K562 (cell line): ENCODE data around the gene MRPL55. TPM values are rescaled to one million over a fixed set of nuclear protein-coding genes. Genes with fewer than 3 reads are reported as not detected.

ENCODE experiments used
- ATAC-seq: fragments of 200-7000 bp; cut with Tn5 transposase; 3 replicates; pipeline ENCODE4 v1.9.1; 2020; ENCODE audit warnings: moderate library complexity
- BruUV-seq: library from RNA; stranded (reverse); fragments of 400-500 nt; replicated peaks from 2 replicates; lab custom pipeline; 2021; lab: Mats Ljungman, UMichigan
- CTCF ChIA-PET: fragments of 300-600 bp; formaldehyde crosslinking; extraction: SDS; loops from one replicate; lab custom pipeline; 2021; ENCODE audit warnings: low intra/inter-chr PET ratio; lab: Yijun Ruan, JAX
- POLR2A ChIA-PET: fragments of 300-600, 350-650 bp; sonication (Branson Sonifier 250); formaldehyde crosslinking; extraction: SDS; loops from one replicate; lab custom pipeline; 2021; ENCODE audit warnings: antibody characterized with exemption, inconsistent platforms; lab: Yijun Ruan, JAX
- DNase-seq, 4 experiments: peaks; one replicate each; pipeline versions ENCODE4 v3.0.0 to v3.0.0-alpha.2; 2011 to 2018; ENCODE audit warnings: low spot score in 3 of 4, mixed read lengths in 3 of 4; ENCODE audit errors: extremely low read depth in 1 of 4
- FAIRE-seq: peaks from 2 replicates; lab custom pipeline; 2011; peaks lifted over from hg19 to GRCh38; lab: Jason Lieb, UNC
- H2AFZ ChIP-seq: 2 replicates; pipeline ENCODE4 v1.6.0; 2011; ENCODE audit warnings: low read depth, low read length, control low read depth, inconsistent platforms
- H3K27ac ChIP-seq: fragments of 200-600 bp; 3 replicates; pipeline ENCODE4 v1.8.0; 2011; ENCODE audit warnings: low read depth, mild to moderate bottlenecking, control low read depth, inconsistent platforms, low read length, moderate library complexity, mixed read lengths; ENCODE audit errors: extremely low read depth
- H3K27me3 ChIP-seq, 2 experiments: fragments of 300-600 bp in 1 of 2; 2 replicates in 1 of 2; 3 replicates in 1 of 2; pipeline versions ENCODE4 v1.6.0 to v1.8.0; 2011; ENCODE audit warnings: inconsistent platforms in 2 of 2, low read length in 2 of 2, mild to moderate bottlenecking in 1 of 2, mixed read lengths in 1 of 2, moderate library complexity in 1 of 2; ENCODE audit not compliant: control insufficient read depth in 2 of 2, insufficient read depth in 2 of 2
- H3K36me3 ChIP-seq: fragments of 300-600 bp; 3 replicates; pipeline ENCODE4 v1.8.0; 2011; ENCODE audit warnings: mild to moderate bottlenecking, low read length, inconsistent platforms; ENCODE audit not compliant: control insufficient read depth, insufficient read depth
- H3K4me1 ChIP-seq, 2 experiments: fragments of 200-600 bp in 1 of 2; replicated peaks in 1 of 2; 2 replicates in 1 of 2; 3 replicates in 1 of 2; pipeline versions ENCODE4 v1.5.1 to v1.8.0; 2011; ENCODE audit warnings: inconsistent platforms in 2 of 2, low read length in 2 of 2, mild to moderate bottlenecking in 1 of 2, mixed read lengths in 1 of 2, moderate library complexity in 1 of 2; ENCODE audit not compliant: control insufficient read depth in 2 of 2, insufficient read depth in 2 of 2
- H3K4me2 ChIP-seq: 2 replicates; pipeline ENCODE4 v1.6.1; 2011; ENCODE audit warnings: low read length, control low read depth, inconsistent platforms, mixed read lengths; ENCODE audit not compliant: insufficient read depth
- H3K4me3 ChIP-seq: fragments of 200-600 bp; sonication (generic), shearing (Covaris generic); 2 replicates; pipeline ENCODE4 v1.5.1; 2016; ENCODE audit warnings: control low read depth, inconsistent platforms
- H3K79me2 ChIP-seq: fragments of 200-600 bp; 3 replicates; pipeline ENCODE4 v1.8.0; 2011; ENCODE audit warnings: low read length, inconsistent platforms; ENCODE audit not compliant: control insufficient read depth, insufficient read depth
- H3K9ac ChIP-seq, 2 experiments: 2 replicates each; pipeline versions ENCODE4 v1.6.0 to v1.6.1; 2011; ENCODE audit warnings: low read depth in 2 of 2, low read length in 2 of 2, control low read depth in 1 of 2, inconsistent platforms in 1 of 2, mild to moderate bottlenecking in 1 of 2, mixed read lengths in 1 of 2; ENCODE audit not compliant: insufficient read depth in 1 of 2
- H3K9me1 ChIP-seq: one replicate; pipeline ENCODE4 v1.6.0; 2011; ENCODE audit warnings: inconsistent platforms, mild to moderate bottlenecking, low read length, moderate library complexity; ENCODE audit not compliant: control insufficient read depth, insufficient read depth
- H3K9me3 ChIP-seq: replicated peaks from 2 replicates; pipeline ENCODE4 v1.5.1; 2011; ENCODE audit warnings: low read depth, low read length, inconsistent platforms; ENCODE audit not compliant: control insufficient read depth, insufficient read depth
- H4K20me1 ChIP-seq: replicated peaks from 2 replicates; pipeline ENCODE4 v1.6.1; 2011; ENCODE audit warnings: low read length, inconsistent platforms, mixed read lengths; ENCODE audit not compliant: control insufficient read depth, insufficient read depth
- CREBBP ChIP-seq: IDR thresholded peaks from one replicate; pipeline ENCODE4 v1.6.1; 2012; ENCODE audit warnings: low read depth, mild to moderate bottlenecking, control low read depth, inconsistent platforms, low read length
- ETV6 ChIP-seq, 3 experiments: fragments of 150-350 bp in 1 of 3; sonication (generic) in 1 of 3; formaldehyde crosslinking in 1 of 3; IDR thresholded peaks; 2 replicates each; pipeline versions ENCODE4 v1.6.1 to v1.8.0; 2014 to 2022; ENCODE audit warnings: borderline replicate concordance in 2 of 3, low read depth in 2 of 3, antibody characterized with exemption in 1 of 3, low read length in 1 of 3, mild to moderate bottlenecking in 1 of 3, missing genetic modification reagents in 1 of 3
- FOXP4 ChIP-seq: sonication (generic); formaldehyde crosslinking; IDR thresholded peaks from 2 replicates; pipeline ENCODE4 v1.8.0; 2022; ENCODE audit warnings: mild to moderate bottlenecking, missing genetic modification reagents, borderline replicate concordance
- LARP7 ChIP-seq: fragments of 450-650 bp; IDR thresholded peaks from 2 replicates; pipeline ENCODE4 v1.6.1; 2016
- NCOA6 ChIP-seq: fragments of 450-650 bp; IDR thresholded peaks from 2 replicates; pipeline ENCODE4 v1.6.1; 2017; ENCODE audit warnings: mild to moderate bottlenecking
- OTX1 ChIP-seq: fragments of 450-650 bp; formaldehyde crosslinking; IDR thresholded peaks from 2 replicates; pipeline ENCODE4 v1.4.0; 2022; ENCODE audit warnings: mild to moderate bottlenecking
- SIN3A ChIP-seq, 2 experiments: fragments of 150-350 bp in 1 of 2; IDR thresholded peaks; 2 replicates each; pipeline ENCODE4 v1.6.1; 2011 to 2016; ENCODE audit warnings: borderline replicate concordance in 2 of 2, low read depth in 2 of 2, low read length in 2 of 2, mild to moderate bottlenecking in 2 of 2, moderate library complexity in 2 of 2; ENCODE audit not compliant: control insufficient read depth in 1 of 2
- SLC30A9 ChIP-seq: fragments of 250-450 bp; sonication (Bioruptor Pico); IDR thresholded peaks from 2 replicates; pipeline ENCODE4 v1.8.0; 2022; ENCODE audit warnings: mild to moderate bottlenecking, moderate library complexity
- SP2 ChIP-seq: IDR thresholded peaks from 2 replicates; pipeline ENCODE4 v1.6.1; 2011; ENCODE audit warnings: mild to moderate bottlenecking, low read depth, low read length, moderate library complexity; ENCODE audit not compliant: poor library complexity, severe bottlenecking; ENCODE audit errors: extremely low read depth
- ZBTB26 ChIP-seq: fragments of 450-650 bp; formaldehyde crosslinking; IDR thresholded peaks from 2 replicates; pipeline ENCODE4 v1.4.0; 2022; ENCODE audit warnings: missing genetic modification characterization
- ZNF239 ChIP-seq: fragments of 250-450 bp; sonication (Bioruptor Pico); IDR thresholded peaks from 2 replicates; pipeline ENCODE4 v1.4.0; 2020; ENCODE audit warnings: mild to moderate bottlenecking
- WGBS: fragments of 100-300 bp; shearing (Covaris generic); methylation state at CpG from one replicate; pipeline ENCODE4 v1.1.6; 2016; ENCODE audit warnings: low coverage, mixed read lengths; ENCODE audit not compliant: insufficient coverage; ENCODE audit errors: missing lambda C conversion rate; 5-methylcytosine and 5-hydroxymethylcytosine counted together
- in situ Hi-C: fragments of 300-500 bp; cut with MboI; formaldehyde crosslinking; loops from 4 replicates; pipeline ENCODE4 v1.15.0; 2018; ENCODE audit warnings: inconsistent platforms, mixed read lengths
- intact Hi-C: fragments of 100-400 bp; cut with micrococcal nuclease; formaldehyde crosslinking; loops from 2 replicates; pipeline ENCODE4 v1.14.2; 2022
- polyA plus RNA-seq, 8 experiments: library from polyadenylated mRNA; depleted of rRNA in 4 of 8; stranded (reverse) in 5 of 8; unstranded in 3 of 8; fragments of >200 nt; fragmentation: Nextera tagmentation in 2 of 8; fragmentation: Illumina TruSeq in 1 of 8; extraction: Ambion mirVana in 2 of 8; extraction: Trizol in 1 of 8; gene quantifications; 2 replicates each; pipeline versions ENCODE4 v1.2.1 to v1.2.3, GENCODE V29; 2011 to 2014; ENCODE audit warnings: inconsistent platforms in 1 of 8, missing spikeins in 1 of 8
- total RNA-seq, 7 experiments: library from RNA; depleted of rRNA in 6 of 7; stranded (reverse); fragments of >200 nt in 6 of 7; fragmentation: Illumina TruSeq in 2 of 7; extraction: Trizol in 2 of 7; gene quantifications; 2 replicates each; pipeline versions ENCODE4 v1.2.1 to v1.2.3, GENCODE V29; 2011 to 2021; ENCODE audit warnings: low replicate concordance in 1 of 7

Gene MRPL55
- total and polyA plus RNA-seq, 9 of the 15 experiments (the other 6 are each of a cell fraction or from before 2014, with no cell fraction given) = 34.9 to 228 (median 81.0) TPM

DNA sequence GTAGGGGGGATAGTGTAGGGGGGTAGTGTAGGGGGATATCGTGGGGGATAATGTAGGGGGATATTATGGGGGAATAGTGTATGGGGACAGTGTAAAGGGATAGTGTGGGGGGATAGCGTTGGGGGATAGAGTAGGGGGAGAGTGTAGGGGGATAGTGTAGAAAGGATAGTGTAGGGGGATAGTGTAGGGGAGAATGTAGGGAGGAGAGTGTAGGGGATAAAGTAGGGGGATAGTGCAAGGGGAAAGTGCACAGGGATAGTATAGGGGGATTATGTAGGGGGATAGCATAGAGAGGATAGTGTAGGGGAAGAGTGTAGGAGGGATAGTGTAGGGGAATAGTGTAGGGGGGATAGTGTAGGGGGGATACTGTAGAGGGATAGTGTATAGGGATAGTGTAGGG is 38.9 kb downstream of the MRPL55 start:
- Histone ChIP-seq H3K27me3 (peaks cover 11 to 34% of the 10 kb centered on the region in 2 experiments; a peak in 4 of 5 replicates), H3K9me1 (no peaks in the 10 kb centered on the region), H3K4me1 (peaks cover 0 to 19% of the 10 kb centered on the region in 2 experiments; a peak in 2 of 5 replicates), H3K27ac (no peak overlapping the region), H3K4me2 (no peak overlapping the region), H4K20me1 (peaks cover 9% of the 10 kb centered on the region), H3K36me3 (no peaks in the 10 kb centered on the region)
- no CpG with 5 or more reads among the region's 2 CpGs for WGBS
- intact Hi-C loops (no loop called here), in situ Hi-C loops (no loop called here)
- no TSS peak for BruUV-seq
- no peak for DNase-seq
- POLR2A ChIA-PET = no interaction called here
- CTCF ChIA-PET = no interaction called here
- no peak for ATAC-seq
- TF ChIP-seq CREBBP = peak; percentile 59
- TF ChIP-seq SLC30A9 (CRISPR knock-in tag) = no peak
- TF ChIP-seq, all 486 proteins: peak for 1
- Histone ChIP-seq H3K79me2 (no peaks in the 10 kb centered on the region), H2AFZ (no peak overlapping the region), H3K9me3 (no peaks in the 10 kb centered on the region), H3K4me3 (no peak overlapping the region), H3K9ac (no peak overlapping the region)
- no peak for FAIRE-seq

DNA sequence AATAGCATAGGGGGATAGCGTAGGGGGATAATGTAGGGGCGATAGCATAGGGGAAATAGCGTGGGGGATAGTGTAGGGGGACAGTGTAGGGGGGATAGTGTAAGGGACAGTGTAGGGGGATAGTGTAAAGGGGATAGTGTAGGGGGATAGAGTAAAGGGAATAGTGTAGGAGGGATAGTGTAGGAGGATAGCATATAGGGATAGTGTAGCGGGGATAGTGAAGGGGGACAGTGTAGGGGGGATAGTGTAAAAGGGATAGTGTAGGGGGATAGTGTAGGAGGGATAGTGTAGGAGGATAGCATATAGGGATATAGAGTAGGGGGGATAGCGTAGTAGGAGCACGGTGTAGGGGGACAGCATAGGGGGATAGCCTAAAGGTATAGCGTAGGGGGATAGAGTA is 40.7 kb downstream of the MRPL55 start:
- Histone ChIP-seq H3K4me2 (no peak overlapping the region), H3K4me3 (no peak overlapping the region), H4K20me1 (no peaks in the 10 kb centered on the region; the same call in 1 of the 2 replicates), H3K9me3 (no peaks in the 10 kb centered on the region), H2AFZ (no peak overlapping the region), H3K79me2 (no peaks in the 10 kb centered on the region), H3K4me1 (peaks cover 0 to 16% of the 10 kb centered on the region in 2 experiments; a peak in 2 of 5 replicates), H3K9ac (no peak overlapping the region), H3K27me3 (peaks cover 11 to 32% of the 10 kb centered on the region in 2 experiments; a peak in 4 of 5 replicates), H3K9me1 (no peaks in the 10 kb centered on the region), H3K36me3 (no peaks in the 10 kb centered on the region), H3K27ac (no peak overlapping the region)
- WGBS = 2% methylated on average over 7 of the region's 7 CpGs
- in situ Hi-C loops = no loop called here
- no TSS peak for BruUV-seq
- intact Hi-C loops = no loop called here
- FAIRE-seq = no peak
- ATAC-seq = no peak
- CTCF ChIA-PET = no interaction called here
- no peak for DNase-seq
- no peak for TF ChIP-seq ZNF239 (CRISPR knock-in tag)
- no peak for TF ChIP-seq ZBTB26
- no peak for TF ChIP-seq FOXP4
- TF ChIP-seq NCOA6 = no peak
- no peak for TF ChIP-seq SP2
- no peak for TF ChIP-seq OTX1 (CRISPR knock-in tag)
- no peak for TF ChIP-seq SIN3A (IDR thresholded peaks at IDR 0.05; ENCODE audit: borderline replicate concordance in 2 of 2, control insufficient read depth in 1 of 2, low read depth in 2 of 2, low read length in 2 of 2)
- no peak for TF ChIP-seq ETV6 (IDR thresholded peaks at IDR 0.05; ENCODE audit: borderline replicate concordance in 1 of 2, low read depth in 2 of 2, low read length in 1 of 2)
- no peak for TF ChIP-seq ETV6 (CRISPR knock-in tag; IDR thresholded peaks at IDR 0.05; ENCODE audit: borderline replicate concordance)
- no peak for TF ChIP-seq LARP7
- POLR2A ChIA-PET = no interaction called here
